GM12864 (cell line): ENCODE measurements around the gene NR3C2.

Experiments used
- DNase-seq: peaks from one replicate; pipeline ENCODE4 v3.0.0-alpha.2; 2011; ENCODE audit warnings: low read depth
- H3K4me3 ChIP-seq: 2 replicates; pipeline ENCODE4 v1.5.1; 2011; ENCODE audit warnings: mild to moderate bottlenecking, low read depth, low read length, control low read depth
- CTCF ChIP-seq: IDR thresholded peaks from 2 replicates; pipeline ENCODE4 v1.5.1; 2011; ENCODE audit warnings: low read depth, mild to moderate bottlenecking, moderate library complexity, low read length, control low read depth, inconsistent platforms; ENCODE audit errors: missing control alignments

The NR3C2 gene

GRCh38 chr4:148081745-148082144 lies 360.5 kb downstream of the NR3C2 start:
- TF ChIP-seq CTCF, result no peak
- H3K4me3 ChIP-seq, result no peak overlapping the region
- no peak for DNase-seq

GRCh38 chr4:148081267-148081666 lies 360.9 kb downstream of the NR3C2 start:
- DNase-seq, result no peak
- TF ChIP-seq CTCF, result no peak
- H3K4me3 ChIP-seq, result no peak overlapping the region

GRCh38 chr4:148079961-148080360 lies 362.3 kb downstream of the NR3C2 start:
- TF ChIP-seq CTCF, result no peak
- no peak overlapping the region for H3K4me3 ChIP-seq
- no peak for DNase-seq

GRCh38 chr4:148078061-148078460 lies 364.2 kb downstream of the NR3C2 start:
- no peak overlapping the region for H3K4me3 ChIP-seq
- TF ChIP-seq CTCF, result no peak
- DNase-seq, result no peak

- no peak for DNase-seq
- no peak for TF ChIP-seq CTCF
- H3K4me3 ChIP-seq, result no peak overlapping the region
Measured at GRCh38 chr4:148077581-148077980, 364.6 kb downstream of the NR3C2 start.

GRCh38 chr4:148076964-148077363 lies 365.2 kb downstream of the NR3C2 start:
- TF ChIP-seq CTCF, result no peak
- DNase-seq, result no peak

GRCh38 chr4:148075438-148075837 lies 366.8 kb downstream of the NR3C2 start:
- no peak overlapping the region for H3K4me3 ChIP-seq
- no peak for DNase-seq
- no peak for TF ChIP-seq CTCF

More at GRCh38 chr4:148076964-148077363, 365.2 kb downstream of the NR3C2 start:
- no peak overlapping the region for H3K4me3 ChIP-seq
